HEK293 (cell line): ENCODE measurements around the gene ATF5.

Experiments used
- CTCF ChIA-PET: fragments of 350-600 bp; formaldehyde crosslinking; extraction: SDS; loops from one replicate; lab custom pipeline; 2021; ENCODE audit warnings: antibody characterized with exemption; lab: Yijun Ruan, JAX
- POLR2A ChIA-PET: fragments of 300-600 bp; formaldehyde crosslinking; extraction: SDS; loops from one replicate; lab custom pipeline; 2020; ENCODE audit warnings: antibody characterized with exemption, inconsistent platforms; lab: Yijun Ruan, JAX
- H3K27ac ChIP-seq: fragments of 200-500 bp; sonication (Bioruptor generic); 2 replicates; pipeline ENCODE4 v1.5.1; 2014; ENCODE audit warnings: low read depth, low read length, control low read depth, inconsistent platforms; ENCODE audit errors: extremely low read depth
- H3K36me3 ChIP-seq, 2 experiments: fragments of 200-500 bp in 1 of 2; sonication (Bioruptor generic) in 1 of 2; 1 replicate in 1 of 2; 2 replicates in 1 of 2; pipeline ENCODE4 v1.5.1; 2014 to 2017; ENCODE audit warnings: inconsistent platforms in 2 of 2, low read length in 2 of 2; ENCODE audit not compliant: control insufficient read depth in 2 of 2, insufficient read depth in 1 of 2
- H3K4me1 ChIP-seq: fragments of 200-500 bp; sonication (Bioruptor generic); 2 replicates; pipeline ENCODE4 v1.5.1; 2014; ENCODE audit warnings: mild to moderate bottlenecking, low read length, inconsistent platforms; ENCODE audit not compliant: control insufficient read depth, insufficient read depth
- H3K4me3 ChIP-seq: 2 replicates; pipeline ENCODE4 v1.5.1; 2011; ENCODE audit warnings: low read depth, mild to moderate bottlenecking, control low read depth, low read length, moderate library complexity
- H3K9me3 ChIP-seq: fragments of 200-500 bp; sonication (Bioruptor generic); 2 replicates; pipeline ENCODE4 v1.5.1; 2014; ENCODE audit warnings: low read depth, low read length, inconsistent platforms; ENCODE audit not compliant: control insufficient read depth, insufficient read depth
- GLIS1 ChIP-seq: fragments of 450-650 bp; formaldehyde crosslinking; IDR thresholded peaks from 2 replicates; pipeline ENCODE4 v1.5.1; 2016; ENCODE audit warnings: missing biosample characterization, missing genetic modification characterization
- HOXA7 ChIP-seq: sonication (generic); formaldehyde crosslinking; IDR thresholded peaks from 2 replicates; pipeline ENCODE4 v1.8.1; 2022; ENCODE audit warnings: missing genetic modification reagents, borderline replicate concordance
- HOXC10 ChIP-seq: sonication (generic); formaldehyde crosslinking; IDR thresholded peaks from 2 replicates; pipeline ENCODE4 v1.8.1; 2023; ENCODE audit warnings: mild to moderate bottlenecking, missing genetic modification reagents
- KLF10 ChIP-seq: fragments of 450-650 bp; IDR thresholded peaks from 2 replicates; pipeline ENCODE4 v1.5.1; 2018; ENCODE audit warnings: missing biosample characterization, mild to moderate bottlenecking, missing genetic modification characterization
- KLF16 ChIP-seq: fragments of 450-650 bp; formaldehyde crosslinking; IDR thresholded peaks from 2 replicates; pipeline ENCODE4 v1.5.1; 2017; ENCODE audit warnings: missing biosample characterization, missing genetic modification characterization
- KLF9 ChIP-seq: fragments of 450-650 bp; formaldehyde crosslinking; IDR thresholded peaks from 2 replicates; pipeline ENCODE4 v1.5.1; 2016; ENCODE audit warnings: missing biosample characterization, missing genetic modification characterization, low read depth
- OSR2 ChIP-seq: fragments of 450-650 bp; formaldehyde crosslinking; IDR thresholded peaks from 2 replicates; pipeline ENCODE4 v1.5.1; 2016; ENCODE audit warnings: missing biosample characterization, missing genetic modification characterization
- RBAK ChIP-seq: fragments of 450-650 bp; formaldehyde crosslinking; IDR thresholded peaks from 2 replicates; pipeline ENCODE4 v1.5.1; 2016; ENCODE audit warnings: missing biosample characterization, missing genetic modification characterization
- REPIN1 ChIP-seq: fragments of 450-650 bp; formaldehyde crosslinking; IDR thresholded peaks from 2 replicates; pipeline ENCODE4 v1.5.1; 2017; ENCODE audit warnings: missing biosample characterization, missing genetic modification characterization, low read depth
- SP2 ChIP-seq: fragments of 450-650 bp; formaldehyde crosslinking; IDR thresholded peaks from 2 replicates; pipeline ENCODE4 v1.5.1; 2016; ENCODE audit warnings: missing biosample characterization, missing genetic modification characterization
- SP7 ChIP-seq: fragments of 450-650 bp; formaldehyde crosslinking; IDR thresholded peaks from 2 replicates; pipeline ENCODE4 v1.5.1; 2016; ENCODE audit warnings: missing biosample characterization, missing genetic modification characterization
- TCF7L2 ChIP-seq: IDR thresholded peaks from 2 replicates; pipeline ENCODE4 v1.6.1; 2011; ENCODE audit warnings: low read depth, mild to moderate bottlenecking, inconsistent platforms, low read length, moderate library complexity, borderline replicate concordance
- ZBTB20 ChIP-seq: fragments of 450-650 bp; formaldehyde crosslinking; IDR thresholded peaks from 2 replicates; pipeline ENCODE4 v1.5.1; 2016; ENCODE audit warnings: missing biosample characterization, missing genetic modification characterization
- ZBTB21 ChIP-seq: fragments of 450-650 bp; formaldehyde crosslinking; IDR thresholded peaks from 2 replicates; pipeline ENCODE4 v1.5.1; 2017; ENCODE audit warnings: missing biosample characterization, missing genetic modification characterization
- ZFHX2 ChIP-seq: fragments of 450-650 bp; formaldehyde crosslinking; conservative IDR thresholded peaks from 2 replicates; pipeline ENCODE4 v1.5.1; 2016; ENCODE audit warnings: missing biosample characterization, missing genetic modification characterization
- ZFP3 ChIP-seq: fragments of 450-650 bp; formaldehyde crosslinking; IDR thresholded peaks from 2 replicates; pipeline ENCODE4 v1.5.1; 2016; ENCODE audit warnings: low read depth, missing biosample characterization, missing genetic modification characterization
- ZNF2 ChIP-seq: fragments of 450-650 bp; formaldehyde crosslinking; IDR thresholded peaks from 2 replicates; pipeline ENCODE4 v1.5.1; 2016; ENCODE audit warnings: missing biosample characterization, missing genetic modification characterization
- ZNF341 ChIP-seq: fragments of 450-650 bp; formaldehyde crosslinking; IDR thresholded peaks from 2 replicates; pipeline ENCODE4; 2016; ENCODE audit warnings: low read depth, missing biosample characterization, missing genetic modification characterization
- ZNF394 ChIP-seq: fragments of 450-650 bp; formaldehyde crosslinking; IDR thresholded peaks from 2 replicates; pipeline ENCODE4 v1.5.1; 2016; ENCODE audit warnings: missing biosample characterization, missing genetic modification characterization, mild to moderate bottlenecking, moderate library complexity, borderline replicate concordance
- ZNF416 ChIP-seq: fragments of 450-650 bp; formaldehyde crosslinking; IDR thresholded peaks from 2 replicates; pipeline ENCODE4 v1.5.1; 2016; ENCODE audit warnings: missing biosample characterization, missing genetic modification characterization
- ZNF529 ChIP-seq: fragments of 450-650 bp; formaldehyde crosslinking; IDR thresholded peaks from 2 replicates; pipeline ENCODE4 v1.5.1; 2017; ENCODE audit warnings: missing genetic modification characterization, missing biosample characterization; ENCODE audit not compliant: insufficient replicate concordance
- ZNF544 ChIP-seq: fragments of 450-650 bp; formaldehyde crosslinking; IDR thresholded peaks from 2 replicates; pipeline ENCODE4 v1.5.0; 2017; ENCODE audit warnings: missing biosample characterization, missing genetic modification characterization
- ZNF549 ChIP-seq: fragments of 450-650 bp; IDR thresholded peaks from 2 replicates; pipeline ENCODE4 v1.5.1; 2018; ENCODE audit warnings: missing biosample characterization, missing genetic modification characterization, mild to moderate bottlenecking, inconsistent platforms, moderate library complexity
- ZNF571 ChIP-seq: fragments of 450-650 bp; formaldehyde crosslinking; IDR thresholded peaks from 2 replicates; pipeline ENCODE4 v1.5.0; 2017; ENCODE audit warnings: missing biosample characterization, missing genetic modification characterization
- TF ChIP-seq, protein P1 (sequence below): fragments of 450-650 bp; formaldehyde crosslinking; IDR thresholded peaks from 2 replicates; pipeline ENCODE4 v1.5.1; 2016; ENCODE audit warnings: missing biosample characterization, missing genetic modification characterization
- TF ChIP-seq, protein P2 (sequence below): fragments of 450-650 bp; formaldehyde crosslinking; IDR thresholded peaks from 2 replicates; pipeline ENCODE4 v1.5.1; 2016; ENCODE audit warnings: missing biosample characterization, missing genetic modification characterization
- TF ChIP-seq, protein P3 (sequence below): fragments of 450-650 bp; formaldehyde crosslinking; IDR thresholded peaks from 2 replicates; pipeline ENCODE4 v1.5.1; 2016; ENCODE audit warnings: missing biosample characterization, missing genetic modification characterization
- TF ChIP-seq, protein P4 (sequence below): fragments of 450-650 bp; formaldehyde crosslinking; optimal IDR thresholded peaks from 2 replicates; pipeline ENCODE3; 2016; ENCODE audit warnings: missing biosample characterization, mild to moderate bottlenecking, missing genetic modification characterization
- TF ChIP-seq, protein P5 (sequence below): fragments of 450-650 bp; formaldehyde crosslinking; IDR thresholded peaks from 2 replicates; pipeline ENCODE4 v1.5.1; 2016; ENCODE audit warnings: missing biosample characterization, missing genetic modification characterization

The ATF5 gene

DNA sequence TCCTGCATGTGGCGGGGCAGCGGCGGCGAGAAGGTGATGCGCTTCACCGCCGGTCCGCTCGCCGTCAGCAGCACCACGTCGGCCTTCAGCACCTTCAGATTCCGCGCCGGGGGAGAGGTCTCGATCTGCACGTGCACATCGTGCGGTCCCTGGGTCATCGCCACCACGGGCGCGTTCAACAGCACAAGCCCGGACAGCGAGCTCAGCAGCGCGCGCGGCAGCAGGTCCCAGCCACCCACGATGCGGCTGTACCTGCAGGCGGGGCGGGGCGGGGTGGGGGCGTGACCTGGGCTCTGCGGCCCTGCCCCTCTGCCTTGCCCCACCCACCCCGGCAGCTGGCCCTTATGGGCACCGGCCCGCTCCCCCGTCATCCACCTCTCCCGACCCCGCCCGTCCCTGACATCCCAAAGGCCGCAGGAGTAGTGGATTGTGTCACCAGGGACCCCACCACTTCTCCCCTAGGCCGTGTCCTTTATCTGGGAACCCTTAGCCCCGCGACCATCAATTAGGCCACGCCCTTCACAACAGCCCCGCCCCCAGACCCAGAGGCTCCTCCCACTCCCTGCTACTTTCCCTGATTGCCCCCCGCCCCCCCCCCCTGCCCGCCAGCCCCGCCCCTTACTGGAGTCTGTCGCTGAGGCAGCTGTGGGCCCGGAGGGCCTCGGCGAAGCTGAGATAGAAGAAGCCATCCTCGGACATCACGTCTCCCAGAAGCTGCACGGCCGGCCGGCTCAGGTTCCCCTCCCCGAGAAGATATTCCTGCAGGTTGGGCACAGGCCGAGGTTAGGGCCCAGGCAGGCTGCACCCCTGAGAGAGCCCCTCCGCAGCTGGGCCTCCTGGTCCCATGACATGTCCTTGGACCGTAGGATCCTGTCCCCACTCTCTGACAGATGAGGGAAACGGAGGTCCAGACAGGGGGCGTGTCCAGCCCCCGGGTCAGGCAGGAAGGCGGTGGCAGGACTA is 38.4 kb upstream of the ATF5 start:
- Histone ChIP-seq H3K4me3 (peak overlapping the region; percentile 32), H3K27ac (peak overlapping the region; percentile 17; the same call in 1 of the 2 replicates), H3K4me1 (no peaks in the 10 kb centered on the region), H3K9me3 (no peaks in the 10 kb centered on the region), H3K36me3 (peaks cover 0 to 2% of the 10 kb centered on the region in 2 experiments; a peak in 1 of 3 replicates)
- POLR2A ChIA-PET: interaction anchor here (0.5 to 3.7 kb wide), 9 partner anchors 9 to 39 kb away, joined by 3 to 27 read pairs (median 4); partner anchors contain the start of genes AKT1S1, ATF5, NUP62 and TBC1D17
- CTCF ChIA-PET: interaction anchor here (0.5 to 1.2 kb wide), 6 partner anchors 9 to 152 kb away, joined by 3 to 10 read pairs (median 4); no protein-coding TSS in a partner anchor
- TF ChIP-seq KLF16 (tag by site-specific recombination) (peak; percentile 67; the same call in 1 of the 2 replicates), ZBTB20 (tag by site-specific recombination) (no peak), ZNF394 (tag by site-specific recombination) (no peak), SP7 (tag by site-specific recombination) (0 out of 2 replicates have a peak, but pooled peaks have one; percentile 32), ZNF544 (tag by site-specific recombination) (no peak), ZFP3 (tag by site-specific recombination) (no peak), ZBTB21 (tag by site-specific recombination) (no peak), SP2 (tag by site-specific recombination) (no peak; the same call in 1 of the 2 replicates), RBAK (tag by site-specific recombination) (0 out of 2 replicates have a peak, but pooled peaks have one; percentile 30), REPIN1 (no peak), ZNF2 (peak; percentile 75), KLF10 (tag by site-specific recombination) (0 out of 2 replicates have a peak, but pooled peaks have one; percentile 40), ZNF529 (tag by site-specific recombination) (no peak), ZNF341 (tag by site-specific recombination) (peak; percentile 35; the same call in 1 of the 2 replicates), OSR2 (tag by site-specific recombination) (no peak), KLF9 (peak; percentile 90), HOXC10 (CRISPR knock-in tag) (no peak), HOXA7 (no peak), ZNF549 (tag by site-specific recombination) (no peak), GLIS1 (tag by site-specific recombination) (peak; percentile 75), ZNF416 (no peak), TCF7L2 (no peak), ZFHX2 (tag by site-specific recombination) (peak; percentile 57; the same call in 1 of the 2 replicates), ZNF571 (no peak)
- TF ChIP-seq, protein P1, sequence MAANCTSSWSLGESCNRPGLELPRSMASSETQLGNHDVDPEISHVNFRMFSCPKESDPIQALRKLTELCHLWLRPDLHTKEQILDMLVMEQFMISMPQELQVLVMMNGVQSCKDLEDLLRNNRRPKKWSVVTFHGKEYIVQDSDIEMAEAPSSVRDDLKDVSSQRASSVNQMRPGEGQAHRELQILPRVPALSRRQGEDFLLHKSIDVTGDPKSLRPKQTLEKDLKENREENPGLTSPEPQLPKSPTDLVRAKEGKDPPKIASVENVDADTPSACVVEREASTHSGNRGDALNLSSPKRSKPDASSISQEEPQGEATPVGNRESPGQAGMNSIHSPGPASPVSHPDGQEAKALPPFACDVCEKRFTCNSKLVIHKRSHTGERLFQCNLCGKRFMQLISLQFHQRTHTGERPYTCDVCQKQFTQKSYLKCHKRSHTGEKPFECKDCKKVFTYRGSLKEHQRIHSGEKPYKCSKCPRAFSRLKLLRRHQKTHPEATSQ (tag by site-specific recombination): no peak
- TF ChIP-seq, protein P2, sequence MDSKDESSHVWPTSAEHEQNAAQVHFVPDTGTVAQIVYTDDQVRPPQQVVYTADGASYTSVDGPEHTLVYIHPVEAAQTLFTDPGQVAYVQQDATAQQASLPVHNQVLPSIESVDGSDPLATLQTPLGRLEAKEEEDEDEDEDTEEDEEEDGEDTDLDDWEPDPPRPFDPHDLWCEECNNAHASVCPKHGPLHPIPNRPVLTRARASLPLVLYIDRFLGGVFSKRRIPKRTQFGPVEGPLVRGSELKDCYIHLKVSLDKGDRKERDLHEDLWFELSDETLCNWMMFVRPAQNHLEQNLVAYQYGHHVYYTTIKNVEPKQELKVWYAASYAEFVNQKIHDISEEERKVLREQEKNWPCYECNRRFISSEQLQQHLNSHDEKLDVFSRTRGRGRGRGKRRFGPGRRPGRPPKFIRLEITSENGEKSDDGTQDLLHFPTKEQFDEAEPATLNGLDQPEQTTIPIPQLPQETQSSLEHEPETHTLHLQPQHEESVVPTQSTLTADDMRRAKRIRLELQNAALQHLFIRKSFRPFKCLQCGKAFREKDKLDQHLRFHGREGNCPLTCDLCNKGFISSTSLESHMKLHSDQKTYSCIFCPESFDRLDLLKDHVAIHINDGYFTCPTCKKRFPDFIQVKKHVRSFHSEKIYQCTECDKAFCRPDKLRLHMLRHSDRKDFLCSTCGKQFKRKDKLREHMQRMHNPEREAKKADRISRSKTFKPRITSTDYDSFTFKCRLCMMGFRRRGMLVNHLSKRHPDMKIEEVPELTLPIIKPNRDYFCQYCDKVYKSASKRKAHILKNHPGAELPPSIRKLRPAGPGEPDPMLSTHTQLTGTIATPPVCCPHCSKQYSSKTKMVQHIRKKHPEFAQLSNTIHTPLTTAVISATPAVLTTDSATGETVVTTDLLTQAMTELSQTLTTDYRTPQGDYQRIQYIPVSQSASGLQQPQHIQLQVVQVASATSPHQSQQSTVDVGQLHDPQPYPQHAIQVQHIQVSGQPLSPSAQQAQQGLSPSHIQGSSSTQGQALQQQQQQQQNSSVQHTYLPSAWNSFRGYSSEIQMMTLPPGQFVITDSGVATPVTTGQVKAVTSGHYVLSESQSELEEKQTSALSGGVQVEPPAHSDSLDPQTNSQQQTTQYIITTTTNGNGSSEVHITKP (tag by site-specific recombination): no peak
- TF ChIP-seq, protein P3, sequence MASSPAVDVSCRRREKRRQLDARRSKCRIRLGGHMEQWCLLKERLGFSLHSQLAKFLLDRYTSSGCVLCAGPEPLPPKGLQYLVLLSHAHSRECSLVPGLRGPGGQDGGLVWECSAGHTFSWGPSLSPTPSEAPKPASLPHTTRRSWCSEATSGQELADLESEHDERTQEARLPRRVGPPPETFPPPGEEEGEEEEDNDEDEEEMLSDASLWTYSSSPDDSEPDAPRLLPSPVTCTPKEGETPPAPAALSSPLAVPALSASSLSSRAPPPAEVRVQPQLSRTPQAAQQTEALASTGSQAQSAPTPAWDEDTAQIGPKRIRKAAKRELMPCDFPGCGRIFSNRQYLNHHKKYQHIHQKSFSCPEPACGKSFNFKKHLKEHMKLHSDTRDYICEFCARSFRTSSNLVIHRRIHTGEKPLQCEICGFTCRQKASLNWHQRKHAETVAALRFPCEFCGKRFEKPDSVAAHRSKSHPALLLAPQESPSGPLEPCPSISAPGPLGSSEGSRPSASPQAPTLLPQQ (tag by site-specific recombination): peak; percentile 89
- TF ChIP-seq, protein P4, sequence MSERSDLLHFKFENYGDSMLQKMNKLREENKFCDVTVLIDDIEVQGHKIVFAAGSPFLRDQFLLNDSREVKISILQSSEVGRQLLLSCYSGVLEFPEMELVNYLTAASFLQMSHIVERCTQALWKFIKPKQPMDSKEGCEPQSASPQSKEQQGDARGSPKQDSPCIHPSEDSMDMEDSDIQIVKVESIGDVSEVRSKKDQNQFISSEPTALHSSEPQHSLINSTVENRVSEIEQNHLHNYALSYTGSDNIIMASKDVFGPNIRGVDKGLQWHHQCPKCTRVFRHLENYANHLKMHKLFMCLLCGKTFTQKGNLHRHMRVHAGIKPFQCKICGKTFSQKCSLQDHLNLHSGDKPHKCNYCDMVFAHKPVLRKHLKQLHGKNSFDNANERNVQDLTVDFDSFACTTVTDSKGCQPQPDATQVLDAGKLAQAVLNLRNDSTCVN (tag by site-specific recombination): peak; percentile 46
- TF ChIP-seq, protein P5, sequence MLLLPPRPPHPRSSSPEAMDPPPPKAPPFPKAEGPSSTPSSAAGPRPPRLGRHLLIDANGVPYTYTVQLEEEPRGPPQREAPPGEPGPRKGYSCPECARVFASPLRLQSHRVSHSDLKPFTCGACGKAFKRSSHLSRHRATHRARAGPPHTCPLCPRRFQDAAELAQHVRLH (tag by site-specific recombination): peak; percentile 45; the same call in 1 of the 2 replicates
